Measurements from ENCODE around the gene STC2.

STC2 gene

DNA sequence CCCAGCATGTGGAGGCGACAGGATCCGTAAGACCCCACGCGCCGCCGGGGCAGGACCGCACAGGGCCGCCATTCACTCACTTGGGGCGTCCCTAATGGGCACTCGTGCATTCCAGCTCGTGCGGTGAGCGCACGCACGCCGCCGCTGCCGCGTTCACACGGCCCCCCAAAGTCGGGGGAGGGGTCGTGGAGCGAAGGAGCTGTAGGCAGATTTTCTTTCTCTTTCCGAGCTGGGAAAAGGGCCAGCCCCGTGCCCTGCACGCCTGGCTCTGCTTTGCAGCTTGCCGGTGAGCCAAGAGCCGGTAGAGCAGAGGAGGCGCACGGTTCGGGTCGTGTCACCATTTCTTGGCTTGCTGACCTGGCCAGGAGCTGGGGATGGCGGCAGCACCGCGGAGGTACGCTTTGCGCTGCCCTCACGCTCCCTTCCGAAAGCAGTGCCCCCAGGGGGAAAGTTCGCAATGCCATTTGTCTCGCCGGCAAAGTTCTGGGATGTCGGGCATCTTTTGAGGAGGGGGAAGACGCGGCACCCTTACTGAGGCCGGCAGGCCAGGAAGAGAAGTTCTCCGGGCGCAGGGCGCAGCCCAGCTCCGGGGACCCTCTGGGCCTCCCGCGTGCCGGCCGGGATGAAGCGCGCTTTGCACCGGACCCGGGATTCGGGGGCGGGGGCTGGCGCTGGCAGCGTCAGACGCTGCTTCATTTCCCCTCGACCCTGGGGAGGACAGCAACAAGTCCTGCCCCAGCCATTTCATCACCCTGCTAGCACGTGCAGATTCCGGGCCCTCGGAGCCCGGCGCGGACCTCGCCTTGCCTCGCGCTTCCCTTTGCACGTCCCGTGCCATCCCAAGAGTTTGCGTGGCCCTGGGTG, 898 bp downstream of the STC2 start:
- TF ChIP-seq SUZ12 (IDR thresholded peaks at IDR 0.05; ENCODE audit: extremely low read depth, insufficient read depth, insufficient read length) (peak; percentile 8), ZNF274 (IDR thresholded peaks at IDR 0.05; ENCODE audit: low read depth, low read length) (no peak)
- H3K4me1 ChIP-seq (ENCODE audit: insufficient read depth, insufficient read length): no peaks in the 10 kb centered on the region
- peak overlapping the region; percentile 79 for H3K9ac ChIP-seq (ENCODE audit: insufficient read length, low read depth)
- H3K4me3 ChIP-seq (ENCODE audit: insufficient read length, low read depth): peak overlapping the region; percentile 66
- H3K27me3 ChIP-seq (ENCODE audit: insufficient read depth, insufficient read length): peaks cover 39% of the 10 kb centered on the region
- H3K9me3 ChIP-seq (ENCODE audit: insufficient read depth, low read length): peaks cover 4% of the 10 kb centered on the region; the same call in 1 of the 2 replicates
- DNase-seq (ENCODE audit: low read depth, low spot score): no peak
- peaks cover 16% of the 10 kb centered on the region for H3K36me3 ChIP-seq (ENCODE audit: insufficient read depth, insufficient read length, low read length)

DNA sequence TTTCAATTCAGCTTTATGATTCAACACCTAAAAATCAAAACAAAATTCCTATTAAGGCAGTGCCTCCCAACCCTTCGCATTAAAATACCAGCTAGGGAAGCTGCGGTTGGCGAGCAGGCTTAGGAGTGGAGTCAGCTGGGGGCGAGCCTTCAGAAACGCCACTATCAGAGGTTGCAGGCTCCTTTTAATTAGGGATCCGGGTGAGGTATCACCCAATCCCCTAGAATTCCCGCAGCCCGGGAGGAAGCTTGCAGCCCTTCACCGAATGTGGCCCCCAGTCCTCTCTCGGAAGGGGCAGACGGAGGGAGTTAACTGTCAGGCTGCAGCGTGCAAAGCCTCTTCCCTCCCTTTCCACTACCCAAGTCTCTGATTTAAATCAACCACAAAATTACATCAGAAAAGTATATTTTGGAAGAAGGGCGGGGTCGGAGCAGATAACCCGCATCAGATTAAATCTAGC, 1.7 kb downstream of the STC2 start:
- no peak for TF ChIP-seq SUZ12 (IDR thresholded peaks at IDR 0.05; ENCODE audit: extremely low read depth, insufficient read depth, insufficient read length)
- no peak for TF ChIP-seq YY1 (IDR thresholded peaks at IDR 0.05; ENCODE audit: insufficient read depth, insufficient read length)
- no peak for TF ChIP-seq ZNF274 (IDR thresholded peaks at IDR 0.05; ENCODE audit: low read depth, low read length)
- Histone ChIP-seq H3K36me3 (ENCODE audit: insufficient read depth, insufficient read length, low read length) (peaks cover 19% of the 10 kb centered on the region), H3K27me3 (ENCODE audit: insufficient read depth, insufficient read length) (peaks cover 35% of the 10 kb centered on the region), H3K4me3 (ENCODE audit: insufficient read length, low read depth) (peak overlapping the region; percentile 66), H3K9ac (ENCODE audit: insufficient read length, low read depth) (peak overlapping the region; percentile 79), H3K9me3 (ENCODE audit: insufficient read depth, low read length) (no peaks in the 10 kb centered on the region), H3K4me1 (ENCODE audit: insufficient read depth, insufficient read length) (no peaks in the 10 kb centered on the region)
- no peak for DNase-seq (ENCODE audit: low read depth, low spot score)

DNA sequence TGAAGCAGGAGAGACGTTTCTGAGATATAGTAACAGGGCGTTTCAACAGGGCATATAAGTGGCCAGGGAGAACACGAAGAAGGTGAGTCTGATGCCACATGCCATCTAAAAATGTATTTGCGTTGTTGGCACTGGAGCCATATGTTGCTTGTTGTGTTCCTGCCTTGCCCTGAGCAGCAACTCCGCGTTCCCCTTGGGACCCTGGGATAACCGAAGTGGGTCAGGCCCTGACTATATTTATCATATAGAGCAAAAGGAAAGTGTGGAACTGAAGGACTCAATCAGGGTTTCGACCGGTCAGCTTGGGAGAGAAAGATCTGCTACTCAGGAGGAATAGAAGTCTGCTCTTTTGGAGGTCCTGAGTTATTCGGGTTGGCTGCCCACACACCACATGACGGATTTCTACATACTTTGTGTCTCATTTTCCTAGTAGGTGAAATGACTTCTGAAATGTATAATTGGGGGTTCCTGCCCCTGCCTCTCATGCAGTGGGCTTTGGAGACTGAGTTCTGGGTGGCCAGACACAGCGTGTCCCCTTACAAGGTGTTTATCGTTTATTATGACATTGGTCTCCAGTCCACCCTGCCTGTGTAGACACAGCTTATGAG, 3.0 kb downstream of the STC2 start:
- H3K36me3 ChIP-seq (ENCODE audit: insufficient read depth, insufficient read length, low read length): peaks cover 21% of the 10 kb centered on the region
- no peaks in the 10 kb centered on the region for H3K9me3 ChIP-seq (ENCODE audit: insufficient read depth, low read length)
- TF ChIP-seq ZNF274 (IDR thresholded peaks at IDR 0.05; ENCODE audit: low read depth, low read length) (no peak), YY1 (IDR thresholded peaks at IDR 0.05; ENCODE audit: insufficient read depth, insufficient read length) (no peak), SUZ12 (IDR thresholded peaks at IDR 0.05; ENCODE audit: extremely low read depth, insufficient read depth, insufficient read length) (no peak)
- H3K4me3 ChIP-seq (ENCODE audit: insufficient read length, low read depth): no peak overlapping the region
- no peak overlapping the region for H3K9ac ChIP-seq (ENCODE audit: insufficient read length, low read depth)
- no peak for DNase-seq (ENCODE audit: low read depth, low spot score)
- no peaks in the 10 kb centered on the region for H3K4me1 ChIP-seq (ENCODE audit: insufficient read depth, insufficient read length)
- H3K27me3 ChIP-seq (ENCODE audit: insufficient read depth, insufficient read length): peaks cover 31% of the 10 kb centered on the region

DNA sequence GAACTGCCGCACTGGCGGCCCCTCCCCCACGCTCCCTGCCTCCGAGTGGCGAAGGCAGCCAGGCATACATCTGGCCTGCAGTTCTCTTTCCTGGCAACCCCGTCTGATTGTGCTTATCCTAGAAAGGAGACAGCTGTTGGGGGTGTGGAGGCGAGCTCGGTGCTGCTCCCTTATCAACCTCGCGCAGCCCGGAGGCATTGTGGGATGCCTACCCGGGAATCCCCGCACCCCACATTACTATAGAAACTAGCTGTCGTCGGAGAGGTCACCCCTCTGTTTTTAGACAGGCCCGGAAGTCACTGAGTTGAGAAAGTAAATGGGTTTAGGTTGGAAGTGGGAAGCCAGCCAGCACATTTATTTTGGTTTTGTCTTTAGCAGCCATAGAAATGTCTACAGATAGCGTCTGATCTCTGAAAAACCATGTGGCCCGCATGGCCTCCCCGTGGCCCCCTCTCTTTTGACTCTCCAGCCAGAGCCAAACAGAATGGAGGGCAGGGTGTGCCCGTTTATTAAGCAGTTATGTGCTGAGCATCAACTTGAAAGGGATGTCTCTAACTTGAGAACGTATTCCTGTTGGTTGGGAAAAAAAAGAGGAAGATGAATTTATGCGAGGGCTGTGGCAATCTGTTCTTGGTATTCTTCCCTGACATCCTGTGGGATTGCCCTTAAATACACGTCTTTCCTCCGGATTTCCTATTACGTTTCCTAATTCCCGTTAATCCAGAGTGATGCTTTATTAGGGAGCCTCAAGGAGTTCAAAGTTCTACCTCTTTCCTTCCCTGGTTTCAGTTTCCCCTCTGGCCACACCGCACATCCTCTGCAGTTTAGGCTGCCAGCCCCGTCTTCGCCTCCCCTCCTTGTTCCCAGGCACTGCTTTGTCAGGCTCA, 3.9 kb downstream of the STC2 start:
- Histone ChIP-seq H3K4me1 (ENCODE audit: insufficient read depth, insufficient read length) (no peaks in the 10 kb centered on the region), H3K4me3 (ENCODE audit: insufficient read length, low read depth) (no peak overlapping the region), H3K36me3 (ENCODE audit: insufficient read depth, insufficient read length, low read length) (peaks cover 22% of the 10 kb centered on the region), H3K9me3 (ENCODE audit: insufficient read depth, low read length) (no peaks in the 10 kb centered on the region), H3K9ac (ENCODE audit: insufficient read length, low read depth) (no peak overlapping the region), H3K27me3 (ENCODE audit: insufficient read depth, insufficient read length) (peaks cover 31% of the 10 kb centered on the region)
- TF ChIP-seq SUZ12 (IDR thresholded peaks at IDR 0.05; ENCODE audit: extremely low read depth, insufficient read depth, insufficient read length) (no peak), YY1 (IDR thresholded peaks at IDR 0.05; ENCODE audit: insufficient read depth, insufficient read length) (no peak), ZNF274 (IDR thresholded peaks at IDR 0.05; ENCODE audit: low read depth, low read length) (no peak)
- DNase-seq (ENCODE audit: low read depth, low spot score): no peak

DNA sequence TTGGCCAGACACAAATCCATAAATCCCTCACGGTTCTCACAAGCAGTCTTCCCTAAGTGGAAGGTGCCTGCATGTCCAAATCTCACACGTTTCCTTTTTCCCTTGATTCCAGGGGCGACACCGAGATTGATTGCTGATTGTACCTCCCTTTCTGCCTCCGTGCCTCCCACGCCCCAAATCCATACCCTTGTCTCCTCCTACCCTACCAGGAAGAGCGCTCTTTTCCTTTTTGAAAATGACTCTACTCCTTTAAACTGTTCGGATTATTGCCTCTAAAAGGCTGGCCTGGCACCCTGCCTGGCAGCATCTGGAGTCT, 4.5 kb downstream of the STC2 start:
- Histone ChIP-seq H3K36me3 (ENCODE audit: insufficient read depth, insufficient read length, low read length) (peaks cover 22% of the 10 kb centered on the region), H3K27me3 (ENCODE audit: insufficient read depth, insufficient read length) (peaks cover 31% of the 10 kb centered on the region), H3K9ac (ENCODE audit: insufficient read length, low read depth) (no peak overlapping the region), H3K4me3 (ENCODE audit: insufficient read length, low read depth) (no peak overlapping the region), H3K9me3 (ENCODE audit: insufficient read depth, low read length) (no peaks in the 10 kb centered on the region), H3K4me1 (ENCODE audit: insufficient read depth, insufficient read length) (no peaks in the 10 kb centered on the region)
- TF ChIP-seq SUZ12 (IDR thresholded peaks at IDR 0.05; ENCODE audit: extremely low read depth, insufficient read depth, insufficient read length) (no peak), ZNF274 (IDR thresholded peaks at IDR 0.05; ENCODE audit: low read depth, low read length) (no peak), YY1 (IDR thresholded peaks at IDR 0.05; ENCODE audit: insufficient read depth, insufficient read length) (no peak)
- DNase-seq (ENCODE audit: low read depth, low spot score): no peak

DNA sequence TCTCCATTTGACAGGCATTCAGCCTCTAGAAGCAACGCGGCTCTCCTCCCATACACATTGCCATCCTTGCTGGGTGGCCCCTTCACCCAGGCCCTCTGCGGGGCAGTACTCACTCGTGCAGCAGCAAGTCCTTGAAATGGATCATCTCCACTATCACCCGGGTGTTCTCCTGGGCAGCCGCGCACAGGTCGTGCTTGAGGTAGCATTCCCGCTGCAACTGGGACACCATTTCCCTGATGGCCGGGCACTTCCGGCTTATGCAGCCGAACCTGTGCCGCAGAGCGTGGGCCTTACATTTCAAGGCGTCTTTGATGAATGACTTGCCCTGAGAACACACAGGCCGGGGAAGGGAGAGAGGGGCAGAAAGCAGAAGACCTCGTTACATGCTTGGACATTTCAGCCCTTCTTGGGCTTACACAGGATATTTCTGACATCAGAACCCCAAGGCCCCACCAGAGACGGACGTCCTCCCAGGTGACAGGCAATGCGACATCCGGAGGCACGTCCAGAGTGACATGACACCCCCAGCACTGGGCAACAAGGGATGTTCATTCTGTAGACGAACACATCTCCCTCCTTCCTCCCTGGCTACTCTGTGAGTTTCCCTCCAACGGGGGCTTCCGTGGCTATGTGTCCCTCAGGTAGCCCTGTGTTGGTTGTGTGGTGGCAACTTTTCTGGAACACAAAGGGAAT, 5.0 kb downstream of the STC2 start:
- no peak for DNase-seq (ENCODE audit: low read depth, low spot score)
- TF ChIP-seq YY1 (IDR thresholded peaks at IDR 0.05; ENCODE audit: insufficient read depth, insufficient read length) (no peak), SUZ12 (IDR thresholded peaks at IDR 0.05; ENCODE audit: extremely low read depth, insufficient read depth, insufficient read length) (no peak), ZNF274 (IDR thresholded peaks at IDR 0.05; ENCODE audit: low read depth, low read length) (no peak)
- Histone ChIP-seq H3K4me3 (ENCODE audit: insufficient read length, low read depth) (no peak overlapping the region), H3K36me3 (ENCODE audit: insufficient read depth, insufficient read length, low read length) (peaks cover 24% of the 10 kb centered on the region), H3K9me3 (ENCODE audit: insufficient read depth, low read length) (no peaks in the 10 kb centered on the region), H3K9ac (ENCODE audit: insufficient read length, low read depth) (no peak overlapping the region), H3K4me1 (ENCODE audit: insufficient read depth, insufficient read length) (no peaks in the 10 kb centered on the region), H3K27me3 (ENCODE audit: insufficient read depth, insufficient read length) (peaks cover 31% of the 10 kb centered on the region)
